Thoracic aorta (tissue), 2 donors: ENCODE results near the gene PCDH15. TPM values are rescaled to one million over a fixed set of nuclear protein-coding genes. Genes with fewer than 3 reads are reported as not detected.

Experiments used
- ATAC-seq: fragments of 150-250 bp; one replicate; pipeline ENCODE4 v1.8.0; 2017; ENCODE audit warnings: low read depth; ENCODE audit not compliant: insufficient number of reproducible peaks, low FRiP score
- DNase-seq: peaks from one replicate; pipeline ENCODE4 v3.0.0-alpha.2; 2020; ENCODE audit warnings: low spot score
- H3K27ac ChIP-seq, 2 donors: fragments of 200-600 bp; sonication (generic); 1 replicate in 1 of 2; 2 replicates in 1 of 2; pipeline ENCODE4 v1.5.1; 2016; ENCODE audit warnings: mild to moderate bottlenecking in 2 of 2, moderate library complexity in 2 of 2
- H3K27me3 ChIP-seq: fragments of 200-600 bp; sonication (generic); replicated peaks from 2 replicates; pipeline ENCODE4 v1.6.0; 2016; ENCODE audit warnings: mild to moderate bottlenecking; ENCODE audit not compliant: insufficient read depth
- H3K36me3 ChIP-seq: fragments of 200-600 bp; sonication (generic); one replicate; pipeline ENCODE4 v1.5.1; 2016
- H3K4me1 ChIP-seq, 2 donors: fragments of 200-600 bp; sonication (generic); 1 replicate in 1 of 2; 2 replicates in 1 of 2; pipeline versions ENCODE4 v1.5.1 to v1.6.0; 2016; ENCODE audit warnings: low read depth in 2 of 2, mild to moderate bottlenecking in 1 of 2; ENCODE audit not compliant: control insufficient read depth in 1 of 2
- H3K4me3 ChIP-seq: fragments of 200-600 bp; sonication (generic); 2 replicates; pipeline ENCODE4 v1.5.1; 2016; ENCODE audit warnings: mild to moderate bottlenecking
- H3K9me3 ChIP-seq: fragments of 200-600 bp; sonication (generic); 2 replicates; pipeline ENCODE4 v1.5.1; 2016
- CTCF ChIP-seq: fragments of 200-600 bp; sonication (generic); IDR thresholded peaks from one replicate; pipeline ENCODE4 v1.5.1; 2019; ENCODE audit warnings: antibody characterized with exemption
- total RNA-seq, 2 donors: library from RNA; depleted of rRNA; stranded (reverse); fragments of >200 nt; gene quantifications; one replicate each; pipeline versions ENCODE4 v1.1.0 to v1.2.3, GENCODE V29; 2016

The PCDH15 gene
- total RNA-seq, 2 donors from 2014 or later: 0.49 to 0.95 TPM

GRCh38 chr10:54064215-54064614, 736.8 kb downstream of the PCDH15 start:
- H3K27ac ChIP-seq: no peak overlapping the region
- no peaks in the 10 kb centered on the region for H3K36me3 ChIP-seq
- H3K4me1 ChIP-seq: no peaks in the 10 kb centered on the region
- no peaks in the 10 kb centered on the region for H3K27me3 ChIP-seq
- no peaks in the 10 kb centered on the region for H3K9me3 ChIP-seq
- ATAC-seq (no peak), DNase-seq (no peak)
- H3K4me3 ChIP-seq: no peak overlapping the region
- no peak for TF ChIP-seq CTCF

- Histone ChIP-seq H3K9me3 (no peaks in the 10 kb centered on the region), H3K27ac (no peak overlapping the region), H3K27me3 (no peaks in the 10 kb centered on the region), H3K4me1 (no peaks in the 10 kb centered on the region), H3K4me3 (no peak overlapping the region), H3K36me3 (no peaks in the 10 kb centered on the region)
- TF ChIP-seq CTCF: no peak
- ATAC-seq (no peak), DNase-seq (no peak)
Observed at GRCh38 chr10:54063514-54063913, 737.5 kb downstream of the PCDH15 start.

GRCh38 chr10:54060572-54060971, 740.5 kb downstream of the PCDH15 start:
- no peaks in the 10 kb centered on the region for H3K27me3 ChIP-seq
- H3K4me3 ChIP-seq: no peak overlapping the region
- DNase-seq: no peak
- H3K4me1 ChIP-seq: no peaks in the 10 kb centered on the region
- no peak overlapping the region for H3K27ac ChIP-seq
- no peaks in the 10 kb centered on the region for H3K36me3 ChIP-seq
- no peak for TF ChIP-seq CTCF
- H3K9me3 ChIP-seq: no peaks in the 10 kb centered on the region
- no peak for ATAC-seq

- no peak overlapping the region for H3K27ac ChIP-seq
- ATAC-seq (no peak), DNase-seq (no peak)
- H3K27me3 ChIP-seq: no peaks in the 10 kb centered on the region
- no peaks in the 10 kb centered on the region for H3K9me3 ChIP-seq
- no peak for TF ChIP-seq CTCF
- H3K36me3 ChIP-seq: no peaks in the 10 kb centered on the region
- no peak overlapping the region for H3K4me3 ChIP-seq
- no peaks in the 10 kb centered on the region for H3K4me1 ChIP-seq
Observed at GRCh38 chr10:54057357-54057756, 743.7 kb downstream of the PCDH15 start.

GRCh38 chr10:54026340-54026739, 774.7 kb downstream of the PCDH15 start:
- ATAC-seq (no peak), DNase-seq (no peak)
- H3K9me3 ChIP-seq: no peaks in the 10 kb centered on the region
- no peak overlapping the region for H3K27ac ChIP-seq
- no peaks in the 10 kb centered on the region for H3K36me3 ChIP-seq
- no peaks in the 10 kb centered on the region for H3K27me3 ChIP-seq
- no peaks in the 10 kb centered on the region for H3K4me1 ChIP-seq
- no peak overlapping the region for H3K4me3 ChIP-seq
- no peak for TF ChIP-seq CTCF
